Body of pancreas (tissue), 4 donors: ENCODE measurements around the gene PCCA.

Experiments used
- POLR2A ChIP-seq, 3 donors: fragments of 450-650 bp; IDR thresholded peaks; one replicate each; pipeline ENCODE4 v1.6.1; 2016; ENCODE audit warnings: antibody characterized with exemption in 3 of 3, mild to moderate bottlenecking in 2 of 3
- TF ChIP-seq, protein P1 (sequence below), 7 experiments: fragments of 450-650 bp in 4 of 7; fragments of 200-600 bp in 3 of 7; sonication (generic) in 3 of 7; IDR thresholded peaks; one replicate each; pipeline ENCODE4 v1.5.1; 2016 to 2019; ENCODE audit warnings: antibody characterized with exemption in 7 of 7

DNA sequence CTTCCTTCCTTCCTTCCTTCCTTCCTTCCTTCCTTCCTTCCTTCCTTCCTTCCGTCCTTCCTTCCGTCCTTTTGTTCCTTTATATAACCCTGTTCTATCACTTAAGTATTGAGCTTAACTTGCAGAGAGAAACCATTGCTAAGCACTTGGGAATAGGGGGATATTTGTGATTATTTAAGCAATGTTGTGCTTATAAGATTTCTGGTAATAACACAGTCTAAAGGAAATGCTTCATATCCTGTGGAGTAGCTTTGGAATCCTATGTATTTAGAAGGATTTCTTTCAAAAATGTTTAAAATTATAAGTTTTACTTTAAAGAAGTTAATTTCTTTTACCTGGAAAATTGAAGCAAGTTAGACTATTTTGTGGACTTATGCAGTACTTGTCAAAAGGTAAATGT is 209.8 kb downstream of the PCCA start:
- TF ChIP-seq, protein P1, sequence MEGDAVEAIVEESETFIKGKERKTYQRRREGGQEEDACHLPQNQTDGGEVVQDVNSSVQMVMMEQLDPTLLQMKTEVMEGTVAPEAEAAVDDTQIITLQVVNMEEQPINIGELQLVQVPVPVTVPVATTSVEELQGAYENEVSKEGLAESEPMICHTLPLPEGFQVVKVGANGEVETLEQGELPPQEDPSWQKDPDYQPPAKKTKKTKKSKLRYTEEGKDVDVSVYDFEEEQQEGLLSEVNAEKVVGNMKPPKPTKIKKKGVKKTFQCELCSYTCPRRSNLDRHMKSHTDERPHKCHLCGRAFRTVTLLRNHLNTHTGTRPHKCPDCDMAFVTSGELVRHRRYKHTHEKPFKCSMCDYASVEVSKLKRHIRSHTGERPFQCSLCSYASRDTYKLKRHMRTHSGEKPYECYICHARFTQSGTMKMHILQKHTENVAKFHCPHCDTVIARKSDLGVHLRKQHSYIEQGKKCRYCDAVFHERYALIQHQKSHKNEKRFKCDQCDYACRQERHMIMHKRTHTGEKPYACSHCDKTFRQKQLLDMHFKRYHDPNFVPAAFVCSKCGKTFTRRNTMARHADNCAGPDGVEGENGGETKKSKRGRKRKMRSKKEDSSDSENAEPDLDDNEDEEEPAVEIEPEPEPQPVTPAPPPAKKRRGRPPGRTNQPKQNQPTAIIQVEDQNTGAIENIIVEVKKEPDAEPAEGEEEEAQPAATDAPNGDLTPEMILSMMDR (IDR thresholded peaks at IDR 0.05): no peak
- no peak for TF ChIP-seq POLR2A (IDR thresholded peaks at IDR 0.05)
